Parathyroid adenoma (tissue), 2 donors: ENCODE data around the gene WDR33.
A peak's percentile ranks its signal among the peaks of the same experiment; 100 is the strongest.

ENCODE experiments used
- H2AFZ ChIP-seq: fragments of 300-600 bp; sonication (generic); one replicate; pipeline ENCODE4 v1.7.0; 2017; ENCODE audit warnings: antibody characterized with exemption, mild to moderate bottlenecking
- H3K27ac ChIP-seq: fragments of 300-600 bp; sonication (generic); one replicate; pipeline ENCODE4 v1.7.0; 2017
- H3K27me3 ChIP-seq: fragments of 300-600 bp; sonication (generic); one replicate; pipeline ENCODE4 v1.7.0; 2017; ENCODE audit warnings: low read length; ENCODE audit not compliant: control insufficient read depth, insufficient read depth
- H3K36me3 ChIP-seq: fragments of 300-600 bp; sonication (generic); one replicate; pipeline ENCODE4 v1.7.0; 2017; ENCODE audit warnings: low read length; ENCODE audit not compliant: control insufficient read depth, insufficient read depth
- H3K4me1 ChIP-seq: fragments of 300-600 bp; sonication (generic); one replicate; pipeline ENCODE4 v1.7.0; 2017; ENCODE audit warnings: control low read depth
- H3K4me2 ChIP-seq: fragments of 300-600 bp; sonication (generic); one replicate; pipeline ENCODE4 v1.7.0; 2017; ENCODE audit warnings: low read length
- H3K4me3 ChIP-seq: fragments of 300-600 bp; sonication (generic); one replicate; pipeline ENCODE4 v1.7.0; 2017; ENCODE audit warnings: low read depth, low read length
- H3K79me2 ChIP-seq: fragments of 300-600 bp; sonication (generic); one replicate; pipeline ENCODE4 v1.7.0; 2017; ENCODE audit warnings: control low read depth
- H3K9ac ChIP-seq: fragments of 300-600 bp; sonication (generic); one replicate; pipeline ENCODE4 v1.7.0; 2017; ENCODE audit warnings: mild to moderate bottlenecking
- H3K9me3 ChIP-seq: fragments of 300-600 bp; sonication (generic); one replicate; pipeline ENCODE4 v1.7.0; 2017; ENCODE audit warnings: low read length; ENCODE audit not compliant: control insufficient read depth
- CTCF ChIP-seq: fragments of 300-600 bp; sonication (generic); IDR thresholded peaks from one replicate; pipeline ENCODE4 v1.7.0; 2017; ENCODE audit warnings: antibody characterized with exemption, mild to moderate bottlenecking
- donor health status: primary hyperparathyroidism.

WDR33 gene

DNA sequence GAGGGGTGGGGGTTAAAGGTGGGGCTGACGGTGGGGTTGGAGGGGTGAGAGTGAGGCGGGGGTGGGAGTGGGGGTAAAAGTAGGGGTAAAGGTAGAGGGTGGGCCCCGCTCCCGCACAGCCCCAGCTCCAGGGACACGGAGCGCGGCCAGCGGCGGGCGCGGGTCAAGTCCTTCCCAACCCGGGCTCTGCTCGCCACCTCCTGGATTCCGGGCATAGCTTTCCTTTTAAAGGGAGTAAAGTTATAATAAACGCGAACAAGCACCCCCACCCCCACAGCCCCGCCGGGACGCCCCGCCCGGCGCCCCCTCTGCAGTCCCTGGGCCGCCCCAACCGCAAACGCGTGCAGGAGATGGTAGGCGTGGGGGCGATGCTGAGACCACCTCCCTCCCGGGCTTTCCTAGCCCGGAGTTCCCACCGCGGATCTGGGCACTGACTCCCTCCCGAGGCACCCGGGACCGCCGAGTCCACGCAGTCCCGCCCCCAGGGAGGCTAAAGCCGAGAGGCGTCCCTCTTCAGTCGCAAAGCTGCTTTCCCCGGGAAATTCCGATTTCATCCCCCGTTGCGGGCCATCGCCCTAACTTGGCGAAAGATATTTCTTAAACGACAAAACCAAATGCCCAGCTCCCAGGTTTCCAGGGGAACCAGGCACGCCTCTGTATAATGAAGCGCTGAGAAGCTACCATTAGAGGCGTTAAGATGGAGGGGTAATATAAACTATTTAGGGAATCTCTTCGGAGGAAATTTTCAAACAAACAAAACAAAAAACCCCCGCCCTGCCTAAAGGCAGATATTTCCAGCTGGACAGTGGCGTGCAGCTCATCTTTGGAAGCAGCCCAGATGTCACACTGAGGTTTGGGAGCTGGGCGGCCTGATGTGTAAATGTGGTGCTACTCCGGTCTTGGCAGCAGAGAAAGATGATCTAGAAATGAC, 135.4 kb downstream of the WDR33 start, which contains the start of gene LIMS2:
LIMS2 (minus strand) TSS at position 200 of the 931 bp plus-strand sequence. CDS start 506 bp downstream, outside the sequence.
- Histone ChIP-seq H3K9ac (no peak within 1 kb of the TSS), H2AFZ (peak within 1 kb of the TSS; percentile 80), H3K4me3 (peak within 1 kb of the TSS; percentile 46), H3K9me3 (no peaks in the 10 kb centered on the region), H3K4me2 (peak within 1 kb of the TSS; percentile 72), H3K36me3 (no peaks in the 10 kb centered on the region), H3K4me1 (peaks cover 6% of the 10 kb centered on the region), H3K27ac (peak within 1 kb of the TSS; percentile 29), H3K27me3 (no peaks in the 10 kb centered on the region), H3K79me2 (no peaks in the 10 kb centered on the region)
- no peak for TF ChIP-seq CTCF

DNA sequence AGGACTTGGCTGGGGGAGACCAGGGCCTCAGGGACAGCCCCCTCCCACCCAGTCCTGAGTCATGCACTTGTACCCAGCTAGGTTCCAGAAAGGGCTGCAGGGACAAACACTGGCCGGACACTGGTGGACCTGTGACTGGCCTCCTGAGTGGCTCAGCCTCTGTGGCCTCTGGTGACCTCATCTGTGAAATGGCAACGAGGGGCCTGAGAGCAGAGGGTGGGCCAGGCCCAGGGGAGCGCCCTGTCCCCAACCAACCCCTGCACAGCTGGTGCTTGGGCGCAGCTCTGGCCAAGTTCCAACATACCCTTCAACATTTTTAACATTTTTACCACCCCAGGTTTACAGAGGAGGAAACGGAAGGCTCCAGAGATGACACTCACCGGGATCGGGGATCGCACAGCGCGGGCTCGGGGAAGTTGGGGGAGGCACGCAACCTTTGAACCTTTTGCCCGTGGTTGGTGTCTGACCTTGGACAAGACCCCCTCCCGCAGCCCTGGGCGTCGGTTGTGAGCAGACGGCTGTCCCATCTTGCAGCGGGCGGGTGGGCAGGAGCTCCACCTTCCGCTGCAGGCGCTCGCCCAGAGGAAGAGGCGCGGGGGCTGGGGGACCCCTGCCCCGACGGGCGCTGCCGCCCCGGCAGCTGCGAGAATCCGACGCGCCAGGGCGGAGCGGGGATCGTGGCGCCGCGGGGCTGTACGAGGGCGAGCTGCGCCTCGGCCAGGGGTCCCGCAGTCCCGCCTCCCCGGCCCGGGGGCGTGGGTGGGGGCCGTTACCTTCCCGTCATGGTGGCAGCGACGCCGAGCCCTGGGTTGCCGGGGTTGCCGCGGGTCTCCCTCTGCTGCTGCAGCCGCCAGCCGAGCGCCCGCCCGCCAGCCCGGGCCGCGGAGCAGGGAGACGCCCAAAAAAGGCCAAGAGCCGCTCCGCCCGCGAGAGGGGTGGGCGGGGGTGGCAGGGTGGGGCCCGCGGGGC, 136.4 kb downstream of the WDR33 start:
- Histone ChIP-seq H3K36me3 (no peaks in the 10 kb centered on the region), H3K27me3 (no peaks in the 10 kb centered on the region), H3K79me2 (no peaks in the 10 kb centered on the region), H3K4me3 (peak overlapping the region; percentile 22), H2AFZ (peak overlapping the region; percentile 78), H3K4me1 (peaks cover 6% of the 10 kb centered on the region), H3K27ac (no peak overlapping the region), H3K9me3 (no peaks in the 10 kb centered on the region), H3K4me2 (peak overlapping the region; percentile 57), H3K9ac (no peak overlapping the region)
- TF ChIP-seq CTCF: no peak

DNA sequence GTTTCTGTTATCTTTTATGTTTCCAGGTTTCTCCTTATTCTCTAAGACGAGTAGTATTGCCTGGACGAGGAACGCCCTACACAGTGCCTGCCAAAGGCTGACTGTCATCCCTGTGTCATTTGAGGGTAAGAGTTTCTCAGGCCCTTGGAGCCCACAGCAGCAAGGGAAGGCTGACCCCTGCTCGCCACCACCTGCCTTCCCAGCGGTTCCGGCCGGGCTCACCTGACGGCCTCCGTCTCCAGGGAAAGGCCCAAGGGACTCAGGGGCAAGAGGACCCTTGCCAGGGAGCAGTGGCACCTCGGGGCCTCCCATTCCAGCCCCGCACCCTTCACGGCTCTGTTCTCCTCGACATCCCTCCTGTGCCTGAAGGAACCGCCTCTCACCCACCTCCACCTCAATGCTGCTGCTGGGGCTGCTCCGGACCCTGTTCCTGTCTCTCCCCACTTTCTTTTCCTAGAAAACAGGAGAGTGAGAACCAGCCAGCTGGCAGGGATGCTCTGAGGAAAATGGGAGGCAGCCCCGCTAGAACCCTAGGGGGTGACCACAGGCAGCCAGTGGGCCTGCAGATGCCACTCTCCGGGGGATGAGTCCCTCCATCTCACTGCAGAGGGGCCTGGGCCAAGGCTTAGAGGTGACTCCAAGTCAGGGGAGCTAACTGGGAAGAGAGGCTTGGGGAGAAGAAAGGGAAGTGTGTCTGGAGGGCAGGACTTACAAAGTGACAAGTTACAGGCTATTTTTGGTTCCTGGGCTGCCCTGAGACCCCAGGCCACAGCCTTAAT, 137.5 kb downstream of the WDR33 start:
- Histone ChIP-seq H3K36me3 (no peaks in the 10 kb centered on the region), H3K4me1 (peaks cover 6% of the 10 kb centered on the region), H3K4me3 (no peak overlapping the region), H3K4me2 (peak overlapping the region; percentile 12), H3K79me2 (no peaks in the 10 kb centered on the region), H3K9me3 (no peaks in the 10 kb centered on the region), H3K27ac (peak overlapping the region; percentile 32), H3K9ac (no peak overlapping the region), H2AFZ (no peak overlapping the region), H3K27me3 (no peaks in the 10 kb centered on the region)
- no peak for TF ChIP-seq CTCF

GRCh38 chr2:127672341-127673224, 138.4 kb downstream of the WDR33 start:
- H3K9ac ChIP-seq: no peak overlapping the region
- no peaks in the 10 kb centered on the region for H3K79me2 ChIP-seq
- no peaks in the 10 kb centered on the region for H3K9me3 ChIP-seq
- no peaks in the 10 kb centered on the region for H3K36me3 ChIP-seq
- no peak overlapping the region for H2AFZ ChIP-seq
- H3K27me3 ChIP-seq: no peaks in the 10 kb centered on the region
- no peak overlapping the region for H3K4me2 ChIP-seq
- TF ChIP-seq CTCF: no peak
- H3K27ac ChIP-seq: peak overlapping the region; percentile 32
- peaks cover 6% of the 10 kb centered on the region for H3K4me1 ChIP-seq
- H3K4me3 ChIP-seq: no peak overlapping the region
